GM10266 (cell line): ENCODE results near the gene MAG.

Source experiments
- DNase-seq: peaks from one replicate; pipeline ENCODE4 v3.0.0; 2012; ENCODE audit errors: extremely low spot score
- TF ChIP-seq, protein P1 (sequence below): IDR thresholded peaks from 2 replicates; pipeline ENCODE4 v1.5.1; 2012; ENCODE audit warnings: mild to moderate bottlenecking, low read depth; ENCODE audit not compliant: control insufficient read depth, insufficient read depth; ENCODE audit errors: missing control alignments

The MAG gene

DNA sequence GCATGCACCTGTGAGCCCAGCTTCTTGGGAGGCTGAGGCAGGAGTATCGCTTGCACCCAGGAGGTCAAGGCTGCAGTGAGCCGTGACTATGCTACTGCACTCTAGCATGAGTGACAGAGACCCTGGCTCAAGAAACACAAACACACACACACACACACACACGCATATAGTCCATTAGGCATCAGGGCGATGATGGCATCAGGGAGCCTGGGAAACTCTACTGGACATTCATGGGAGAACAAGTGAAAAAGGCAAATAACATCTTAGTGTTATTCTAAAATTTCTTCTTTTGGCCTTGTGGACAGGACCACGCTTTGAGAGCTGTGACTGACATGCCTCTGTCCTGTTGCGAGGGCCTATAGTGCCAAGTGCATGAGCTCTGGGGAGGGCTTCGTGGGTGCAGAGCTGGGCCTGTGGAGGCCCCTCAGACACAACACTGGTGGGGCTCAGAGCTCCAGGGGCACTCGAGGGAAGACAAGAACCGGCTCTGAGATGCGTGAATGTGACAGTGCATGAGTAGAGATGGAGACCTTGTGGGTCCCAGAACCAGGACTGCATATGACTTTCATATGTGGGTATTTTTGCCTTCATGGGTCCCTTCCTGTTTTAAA is 31.2 kb upstream of the MAG start:
- no peak for DNase-seq
- TF ChIP-seq, protein P1, sequence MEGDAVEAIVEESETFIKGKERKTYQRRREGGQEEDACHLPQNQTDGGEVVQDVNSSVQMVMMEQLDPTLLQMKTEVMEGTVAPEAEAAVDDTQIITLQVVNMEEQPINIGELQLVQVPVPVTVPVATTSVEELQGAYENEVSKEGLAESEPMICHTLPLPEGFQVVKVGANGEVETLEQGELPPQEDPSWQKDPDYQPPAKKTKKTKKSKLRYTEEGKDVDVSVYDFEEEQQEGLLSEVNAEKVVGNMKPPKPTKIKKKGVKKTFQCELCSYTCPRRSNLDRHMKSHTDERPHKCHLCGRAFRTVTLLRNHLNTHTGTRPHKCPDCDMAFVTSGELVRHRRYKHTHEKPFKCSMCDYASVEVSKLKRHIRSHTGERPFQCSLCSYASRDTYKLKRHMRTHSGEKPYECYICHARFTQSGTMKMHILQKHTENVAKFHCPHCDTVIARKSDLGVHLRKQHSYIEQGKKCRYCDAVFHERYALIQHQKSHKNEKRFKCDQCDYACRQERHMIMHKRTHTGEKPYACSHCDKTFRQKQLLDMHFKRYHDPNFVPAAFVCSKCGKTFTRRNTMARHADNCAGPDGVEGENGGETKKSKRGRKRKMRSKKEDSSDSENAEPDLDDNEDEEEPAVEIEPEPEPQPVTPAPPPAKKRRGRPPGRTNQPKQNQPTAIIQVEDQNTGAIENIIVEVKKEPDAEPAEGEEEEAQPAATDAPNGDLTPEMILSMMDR: no peak

DNA sequence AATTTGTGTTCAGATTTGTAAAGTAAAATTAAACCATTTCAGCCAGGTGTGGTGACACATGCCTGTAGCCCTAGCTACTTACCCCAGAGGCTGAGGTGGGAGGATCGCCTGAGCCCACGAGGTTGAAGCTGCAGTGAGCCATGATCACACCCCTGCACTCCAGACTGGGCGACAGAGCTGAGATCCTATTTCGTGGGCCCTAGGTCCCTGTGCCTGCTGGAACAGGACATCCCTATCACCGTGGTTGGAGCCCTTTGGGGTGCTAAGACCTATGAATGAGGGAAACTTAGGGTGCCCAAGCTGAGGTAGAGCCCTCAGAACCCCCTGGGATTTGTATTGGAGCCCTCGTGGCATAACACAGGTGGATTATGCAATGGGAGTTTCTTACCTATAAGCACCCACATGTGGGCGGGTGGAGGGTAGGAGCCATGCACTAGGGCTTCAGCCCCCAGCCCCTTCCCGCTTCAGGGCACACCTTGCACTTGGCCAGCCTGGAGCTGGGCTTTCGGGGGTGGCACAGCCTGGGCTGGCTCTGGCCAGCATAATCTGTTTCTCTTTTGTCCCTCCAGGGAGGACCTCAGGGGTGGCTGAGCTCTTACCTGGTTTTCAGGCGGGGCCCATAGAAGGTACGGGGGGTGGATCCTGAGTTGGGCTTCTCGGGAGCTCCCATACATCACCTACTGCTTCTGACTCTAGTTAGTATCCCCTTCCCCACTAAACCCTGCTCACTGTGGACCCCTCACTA is 30.4 kb upstream of the MAG start:
- TF ChIP-seq, protein P1: no peak
- no peak for DNase-seq

DNA sequence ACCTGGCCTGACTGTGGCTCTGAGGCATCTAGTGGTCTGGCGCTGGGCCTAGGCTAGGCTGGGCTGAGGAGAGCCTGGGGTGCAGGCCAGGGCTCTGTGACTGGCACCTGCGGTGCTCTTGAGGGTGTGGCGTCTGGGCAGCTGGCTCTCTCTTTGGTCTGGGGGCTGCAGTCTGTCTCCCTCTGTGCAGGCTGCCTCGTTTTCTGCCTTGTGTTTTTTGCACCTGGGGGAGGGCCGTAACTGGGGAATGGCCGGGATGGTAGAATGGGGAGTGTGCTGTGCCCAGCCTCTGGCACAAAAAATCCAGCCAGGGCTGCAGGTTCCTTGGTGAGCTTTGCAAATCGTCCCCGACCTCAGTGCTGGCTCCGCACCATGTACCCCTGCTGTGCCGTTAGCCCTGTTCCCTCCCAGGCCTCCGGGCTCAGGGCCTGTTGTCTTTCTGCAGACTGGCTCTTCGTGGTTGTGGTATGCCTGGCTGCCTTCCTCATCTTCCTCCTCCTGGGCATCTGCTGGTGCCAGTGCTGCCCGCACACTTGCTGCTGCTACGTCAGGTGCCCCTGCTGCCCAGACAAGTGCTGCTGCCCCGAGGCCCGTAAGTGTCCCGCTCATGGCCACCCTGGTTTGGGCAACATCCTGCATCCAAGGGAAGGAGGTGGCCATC is 29.7 kb upstream of the MAG start:
- DNase-seq: no peak
- TF ChIP-seq, protein P1: no peak

DNA sequence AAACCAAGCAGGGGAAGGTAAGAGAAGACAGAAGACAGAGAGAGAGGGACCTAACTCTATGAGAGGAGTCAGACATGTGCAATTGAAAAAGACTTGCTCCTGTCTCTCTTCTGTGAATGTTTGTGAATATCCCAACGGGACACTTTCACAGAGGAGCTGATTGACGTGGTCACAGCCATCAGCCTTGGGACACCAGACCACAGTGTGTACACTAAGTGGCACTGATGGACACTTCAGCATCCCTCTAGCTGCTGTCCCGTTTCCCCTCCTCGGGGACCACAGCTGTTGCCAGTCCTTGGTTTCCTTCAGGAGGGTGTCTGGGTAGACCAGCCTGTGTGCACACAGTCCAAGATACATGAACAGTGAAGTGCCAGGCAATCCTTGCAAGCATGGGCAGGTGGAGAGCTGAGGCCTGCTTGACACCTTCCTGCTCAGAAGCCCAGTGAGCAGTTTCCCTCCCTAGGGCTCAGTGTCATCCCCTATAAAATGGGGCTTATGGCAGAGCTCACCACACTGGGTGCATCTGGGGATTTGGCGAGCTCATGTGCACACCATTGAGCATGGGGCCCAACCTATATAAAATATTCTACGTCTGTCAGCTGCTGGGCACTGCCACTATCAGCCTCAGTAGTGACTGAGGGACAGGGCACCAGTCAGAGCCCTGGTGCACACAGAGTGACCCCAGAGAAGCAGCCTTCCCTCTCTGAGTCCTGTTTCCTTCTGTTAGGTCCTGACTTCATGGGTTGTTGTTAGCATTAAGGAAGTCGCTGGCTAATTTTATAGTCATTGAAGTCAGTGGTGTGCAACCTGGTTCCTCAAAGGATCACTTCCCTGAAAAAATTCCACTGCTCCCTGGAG is 27.5 kb upstream of the MAG start:
- TF ChIP-seq, protein P1: no peak
- DNase-seq: no peak

DNA sequence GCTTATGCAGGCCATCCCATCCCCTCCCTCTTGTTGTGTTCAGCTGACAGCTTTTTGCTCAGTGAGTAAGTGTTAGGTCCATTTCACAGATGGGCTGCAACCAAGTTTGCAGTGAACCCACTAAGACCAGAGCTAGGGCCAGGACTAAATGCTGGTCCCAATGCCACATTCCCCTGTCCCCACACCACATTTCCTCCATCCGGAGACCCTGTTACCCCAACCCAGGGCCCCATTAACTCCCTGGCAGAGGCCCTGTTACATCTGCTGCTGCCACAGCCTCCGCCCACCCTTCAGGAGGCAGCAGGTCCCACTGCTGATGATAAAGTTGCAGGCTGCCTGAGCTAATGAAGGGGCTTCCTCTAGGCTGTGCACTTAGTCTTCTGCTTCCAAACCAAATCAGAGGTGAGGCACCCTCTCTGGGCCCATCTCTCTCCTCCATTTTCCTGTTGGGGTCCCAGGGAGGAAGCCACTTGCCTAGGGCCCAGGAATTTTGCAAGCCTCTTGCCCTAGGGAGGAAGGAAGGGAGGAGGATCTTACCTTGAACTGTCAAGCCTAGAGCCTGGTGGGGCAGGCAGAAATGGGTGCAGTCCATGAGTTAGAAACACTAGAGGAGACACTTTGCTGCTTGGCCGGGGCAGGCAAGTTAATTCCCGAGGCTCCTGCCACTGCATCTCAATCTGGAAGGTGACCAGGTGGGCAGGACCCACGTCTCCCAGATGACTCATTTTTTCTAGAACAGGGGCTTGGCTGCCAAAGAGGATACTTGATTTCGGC is 26.6 kb upstream of the MAG start:
- no peak for DNase-seq

More for the DNA sequence above, 26.6 kb upstream of the MAG start:
- TF ChIP-seq, protein P1: no peak
